Erythroblast (primary cell): ENCODE measurements around the gene TMEM161B.

Experiments
- GATA1 ChIP-seq: IDR thresholded peaks from 2 replicates; pipeline ENCODE4 v1.6.1; 2011; ENCODE audit warnings: low read depth, mild to moderate bottlenecking, control low read depth, low read length, moderate library complexity
- POLR2A ChIP-seq: IDR thresholded peaks from 2 replicates; pipeline ENCODE4 v1.6.1; 2011; ENCODE audit warnings: mild to moderate bottlenecking, low read length

DNA sequence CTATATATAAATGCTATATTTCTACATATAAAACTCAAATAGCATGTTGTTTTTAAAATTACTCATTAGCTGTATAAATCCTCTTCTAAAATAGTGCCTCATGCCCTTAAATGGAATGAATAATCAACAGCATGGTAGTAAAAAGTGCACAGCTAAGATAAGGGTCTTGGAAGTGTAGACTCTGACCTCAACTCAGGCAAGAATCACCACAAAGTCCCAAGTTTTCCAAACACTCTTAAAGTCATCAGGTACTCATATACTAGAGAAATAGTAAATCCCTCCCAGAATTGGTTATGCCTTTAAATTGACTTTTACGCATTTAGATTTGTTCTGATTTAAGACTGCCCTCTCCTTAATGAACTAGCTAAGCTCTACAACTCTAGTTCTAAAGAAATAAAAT, 113.8 kb downstream of the TMEM161B start:
- TF ChIP-seq POLR2A, result no peak
- TF ChIP-seq GATA1, result no peak
